WERI-Rb-1 (cell line): ENCODE measurements around the gene SDE2.
"Not testable (repeated sequence)": the region's sequence is repeated elsewhere in the genome, so short reads cannot be mapped to it uniquely, and the experiment has no call there.

Experiments
- DNase-seq: peaks from one replicate; pipeline ENCODE4 v3.0.0-alpha.2; 2020
- H3K27ac ChIP-seq: fragments of 250-450 bp; sonication (Bioruptor Pico); 2 replicates; pipeline ENCODE4 v1.5.1; 2020; ENCODE audit warnings: mild to moderate bottlenecking, moderate library complexity
- H3K27me3 ChIP-seq: fragments of 250-450 bp; sonication (Bioruptor Pico); 2 replicates; pipeline ENCODE4 v1.5.1; 2021; ENCODE audit warnings: mild to moderate bottlenecking, low read depth, moderate library complexity; ENCODE audit not compliant: insufficient read depth, severe bottlenecking
- H3K36me3 ChIP-seq: fragments of 250-450 bp; sonication (Bioruptor Pico); 2 replicates; pipeline ENCODE4 v1.5.1; 2020; ENCODE audit warnings: mild to moderate bottlenecking, moderate library complexity
- H3K4me3 ChIP-seq: 2 replicates; pipeline ENCODE4 v1.5.1; 2011; ENCODE audit warnings: low read depth, mild to moderate bottlenecking, control low read depth, low read length
- H3K9me3 ChIP-seq: fragments of 250-450 bp; sonication (Bioruptor Pico); 2 replicates; pipeline ENCODE4 v1.5.1; 2021; ENCODE audit warnings: mild to moderate bottlenecking, moderate library complexity; ENCODE audit not compliant: severe bottlenecking
- TF ChIP-seq, protein P1 (sequence below): IDR thresholded peaks from 2 replicates; pipeline ENCODE4 v1.5.1; 2011; ENCODE audit warnings: low read depth, mild to moderate bottlenecking, control low read depth, inconsistent platforms, low read length

The SDE2 gene

GRCh38 chr1:226001088-226001487 is 1.9 kb upstream of the SDE2 start:
- TF ChIP-seq, protein P1, sequence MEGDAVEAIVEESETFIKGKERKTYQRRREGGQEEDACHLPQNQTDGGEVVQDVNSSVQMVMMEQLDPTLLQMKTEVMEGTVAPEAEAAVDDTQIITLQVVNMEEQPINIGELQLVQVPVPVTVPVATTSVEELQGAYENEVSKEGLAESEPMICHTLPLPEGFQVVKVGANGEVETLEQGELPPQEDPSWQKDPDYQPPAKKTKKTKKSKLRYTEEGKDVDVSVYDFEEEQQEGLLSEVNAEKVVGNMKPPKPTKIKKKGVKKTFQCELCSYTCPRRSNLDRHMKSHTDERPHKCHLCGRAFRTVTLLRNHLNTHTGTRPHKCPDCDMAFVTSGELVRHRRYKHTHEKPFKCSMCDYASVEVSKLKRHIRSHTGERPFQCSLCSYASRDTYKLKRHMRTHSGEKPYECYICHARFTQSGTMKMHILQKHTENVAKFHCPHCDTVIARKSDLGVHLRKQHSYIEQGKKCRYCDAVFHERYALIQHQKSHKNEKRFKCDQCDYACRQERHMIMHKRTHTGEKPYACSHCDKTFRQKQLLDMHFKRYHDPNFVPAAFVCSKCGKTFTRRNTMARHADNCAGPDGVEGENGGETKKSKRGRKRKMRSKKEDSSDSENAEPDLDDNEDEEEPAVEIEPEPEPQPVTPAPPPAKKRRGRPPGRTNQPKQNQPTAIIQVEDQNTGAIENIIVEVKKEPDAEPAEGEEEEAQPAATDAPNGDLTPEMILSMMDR = no peak
- no peak overlapping the region for H3K27ac ChIP-seq
- no peak overlapping the region for H3K4me3 ChIP-seq
- no peaks in the 10 kb centered on the region for H3K36me3 ChIP-seq
- H3K27me3 ChIP-seq = no peaks in the 10 kb centered on the region
- H3K9me3 ChIP-seq = no peaks in the 10 kb centered on the region
- no peak for DNase-seq

DNA sequence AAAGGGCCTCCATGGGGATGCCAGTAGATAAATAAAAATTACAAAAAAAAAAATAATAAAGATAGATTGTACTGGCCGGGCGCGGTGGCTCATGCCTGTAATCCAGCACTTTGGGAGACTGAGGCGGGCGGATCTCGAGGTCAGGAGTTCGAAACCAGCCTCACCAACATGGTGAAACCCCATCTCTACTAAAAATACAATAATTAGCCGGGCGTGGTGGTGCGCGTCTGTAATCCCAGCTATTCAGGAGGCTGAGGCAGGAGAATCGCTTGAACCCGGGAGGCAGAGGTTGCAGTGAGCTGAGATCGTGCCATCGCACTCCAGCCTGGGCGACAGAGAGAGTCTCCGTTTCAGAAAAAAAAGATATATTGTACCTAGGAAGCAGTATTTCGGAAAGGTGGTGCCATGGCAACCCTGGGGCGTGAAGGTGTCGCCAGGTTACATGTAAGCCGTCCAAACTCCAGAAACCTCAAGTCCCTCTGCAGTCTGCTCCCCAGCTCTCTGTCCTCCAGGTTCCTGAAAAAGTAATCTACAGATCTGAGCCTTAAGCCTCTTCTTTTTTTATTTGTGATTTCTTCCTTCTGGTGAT is 1.4 kb upstream of the SDE2 start:
- not testable (repeated sequence) for H3K36me3 ChIP-seq, H3K27me3 ChIP-seq, DNase-seq, H3K27ac ChIP-seq, H3K9me3 ChIP-seq, H3K4me3 ChIP-seq

DNA sequence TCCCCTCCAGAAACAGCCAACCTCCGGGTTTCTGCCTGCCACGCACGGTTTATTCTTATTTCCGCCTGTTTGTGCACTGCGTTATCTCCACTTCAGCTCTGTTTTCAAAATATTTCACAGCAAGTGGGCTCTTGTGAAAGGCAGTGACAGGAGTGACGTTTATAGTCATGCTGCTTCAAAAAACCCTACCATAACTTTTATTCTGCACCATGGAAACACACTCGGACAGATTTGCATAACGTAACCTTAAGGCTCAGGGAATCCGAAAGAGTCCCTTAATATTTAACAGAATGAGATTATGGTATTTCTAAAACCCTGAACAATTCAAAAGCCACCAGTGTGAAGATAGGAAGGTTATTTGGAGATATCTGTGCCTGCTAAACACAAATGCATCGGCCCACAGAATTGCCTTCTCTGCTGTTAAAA is 782 bp upstream of the SDE2 start:
- peak overlapping the region; percentile 37 for H3K4me3 ChIP-seq
- H3K27me3 ChIP-seq = no peaks in the 10 kb centered on the region
- no peaks in the 10 kb centered on the region for H3K36me3 ChIP-seq
- TF ChIP-seq, protein P1 = no peak
- H3K9me3 ChIP-seq = no peaks in the 10 kb centered on the region
- peak overlapping the region; percentile 76 for H3K27ac ChIP-seq
- DNase-seq = no peak

DNA sequence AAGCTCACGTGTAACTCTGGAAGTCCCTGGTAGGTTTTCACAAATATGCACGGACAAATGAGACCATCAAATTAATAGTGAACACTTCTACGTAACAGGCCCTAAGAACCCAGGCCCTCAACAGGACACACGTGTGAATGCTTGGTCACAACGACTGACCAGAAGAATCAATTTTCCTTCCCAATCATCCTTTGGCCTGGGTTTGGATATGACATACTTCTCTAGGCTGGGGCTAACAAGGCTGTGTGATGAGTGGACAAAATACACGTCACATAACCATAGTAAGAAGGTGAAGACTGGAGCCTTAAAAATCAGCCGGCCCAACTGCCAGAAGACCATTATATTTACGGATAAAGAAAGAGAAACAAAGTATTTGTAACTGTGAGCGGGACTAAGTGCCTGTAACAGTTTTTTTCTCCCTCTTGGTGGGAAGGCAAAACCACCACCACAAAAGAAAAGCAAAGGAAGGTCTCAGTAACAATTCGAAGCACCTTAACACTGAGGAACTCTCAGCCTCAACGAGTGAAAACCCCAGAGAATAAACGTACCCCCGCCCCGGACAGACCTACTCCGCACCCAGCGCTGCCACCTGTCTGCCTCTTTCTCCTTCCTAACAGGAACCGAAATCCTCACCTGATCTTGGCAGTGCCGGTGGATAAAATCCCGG is 450 bp downstream of the SDE2 start:
- DNase-seq = no peak
- TF ChIP-seq, protein P1 = no peak
- peak overlapping the region; percentile 67 for H3K4me3 ChIP-seq
- H3K9me3 ChIP-seq = no peaks in the 10 kb centered on the region
- peak overlapping the region; percentile 48 for H3K27ac ChIP-seq
- H3K27me3 ChIP-seq = no peaks in the 10 kb centered on the region
- no peaks in the 10 kb centered on the region for H3K36me3 ChIP-seq

- Histone ChIP-seq H3K27me3 (no peaks in the 10 kb centered on the region), H3K4me3 (no peak overlapping the region), H3K36me3 (no peaks in the 10 kb centered on the region), H3K9me3 (no peaks in the 10 kb centered on the region), H3K27ac (no peak overlapping the region)
- TF ChIP-seq, protein P1 = no peak
- DNase-seq = no peak
These were observed 2.1 kb downstream of the SDE2 start for GRCh38 chr1:225996946-225997545.
